GM12878 (cell line): ENCODE data around the gene ELL2.

Experiments used
- ATF2 ChIP-seq: IDR thresholded peaks from 2 replicates; pipeline ENCODE4 v1.6.1; 2012; ENCODE audit warnings: low read length, inconsistent platforms
- BHLHE40 ChIP-seq, 2 experiments: fragments of 450-650 bp in 1 of 2; IDR thresholded peaks; 2 replicates each; pipeline ENCODE4 v1.6.1; 2011 to 2017; ENCODE audit warnings: low read depth in 2 of 2, borderline replicate concordance in 1 of 2, improper control_type of control experiment in 1 of 2, low read length in 1 of 2, mild to moderate bottlenecking in 1 of 2
- CHD2 ChIP-seq: IDR thresholded peaks from 2 replicates; pipeline ENCODE4 v1.6.1; 2011; ENCODE audit warnings: low read depth, low read length, improper control_type of control experiment, borderline replicate concordance
- JUNB ChIP-seq: IDR thresholded peaks from 2 replicates; pipeline ENCODE4 v1.6.1; 2016; ENCODE audit warnings: antibody characterized with exemption, mild to moderate bottlenecking
- NRF1 ChIP-seq: conservative IDR thresholded peaks from 2 replicates; pipeline ENCODE4 v1.6.1; 2011; ENCODE audit warnings: mild to moderate bottlenecking, low read depth, low read length, improper control_type of control experiment
- POLR2AphosphoS5 ChIP-seq: IDR thresholded peaks from 2 replicates; pipeline ENCODE4 v1.6.1; 2011; ENCODE audit warnings: mild to moderate bottlenecking, low read length, inconsistent platforms
- SP1 ChIP-seq: IDR thresholded peaks from one replicate; pipeline ENCODE4 v1.6.1; 2011; ENCODE audit warnings: low read depth, low read length
- TCF12 ChIP-seq: IDR thresholded peaks from 2 replicates; pipeline ENCODE4 v1.6.1; 2011; ENCODE audit warnings: low read depth, mild to moderate bottlenecking, low read length
- USF1 ChIP-seq: IDR thresholded peaks from 2 replicates; pipeline ENCODE4 v1.6.1; 2011; ENCODE audit warnings: borderline replicate concordance, low read depth, mild to moderate bottlenecking, moderate library complexity, mixed read lengths, low read length; ENCODE audit not compliant: insufficient read depth; ENCODE audit errors: extremely low read length
- ZBED1 ChIP-seq: IDR thresholded peaks from 2 replicates; pipeline ENCODE4 v1.6.1; 2016; ENCODE audit warnings: borderline replicate concordance
- TF ChIP-seq, protein P1 (sequence below), 3 experiments: IDR thresholded peaks in 2 of 3; conservative IDR thresholded peaks in 1 of 3; 2 replicates each; pipeline ENCODE4 v1.5.1; 2011; ENCODE audit warnings: low read depth in 3 of 3, low read length in 3 of 3, mild to moderate bottlenecking in 3 of 3, control low read depth in 2 of 3, moderate library complexity in 2 of 3, inconsistent platforms in 1 of 3, mixed read lengths in 1 of 3; ENCODE audit not compliant: control insufficient read depth in 2 of 3, insufficient read depth in 1 of 3; ENCODE audit errors: extremely low read depth in 1 of 3

GRCh38 chr5:95940758-95941682, 20.6 kb downstream of the ELL2 start:
- TF ChIP-seq BHLHE40 (IDR thresholded peaks at IDR 0.05; ENCODE audit: borderline replicate concordance in 1 of 2, low read depth in 2 of 2, low read length in 1 of 2) (no peak), SP1 (no peak), USF1 (no peak), ZBED1 (no peak), POLR2AphosphoS5 (no peak), ATF2 (no peak), TCF12 (no peak), CHD2 (no peak), JUNB (no peak), NRF1 (no peak)
- TF ChIP-seq, protein P1, sequence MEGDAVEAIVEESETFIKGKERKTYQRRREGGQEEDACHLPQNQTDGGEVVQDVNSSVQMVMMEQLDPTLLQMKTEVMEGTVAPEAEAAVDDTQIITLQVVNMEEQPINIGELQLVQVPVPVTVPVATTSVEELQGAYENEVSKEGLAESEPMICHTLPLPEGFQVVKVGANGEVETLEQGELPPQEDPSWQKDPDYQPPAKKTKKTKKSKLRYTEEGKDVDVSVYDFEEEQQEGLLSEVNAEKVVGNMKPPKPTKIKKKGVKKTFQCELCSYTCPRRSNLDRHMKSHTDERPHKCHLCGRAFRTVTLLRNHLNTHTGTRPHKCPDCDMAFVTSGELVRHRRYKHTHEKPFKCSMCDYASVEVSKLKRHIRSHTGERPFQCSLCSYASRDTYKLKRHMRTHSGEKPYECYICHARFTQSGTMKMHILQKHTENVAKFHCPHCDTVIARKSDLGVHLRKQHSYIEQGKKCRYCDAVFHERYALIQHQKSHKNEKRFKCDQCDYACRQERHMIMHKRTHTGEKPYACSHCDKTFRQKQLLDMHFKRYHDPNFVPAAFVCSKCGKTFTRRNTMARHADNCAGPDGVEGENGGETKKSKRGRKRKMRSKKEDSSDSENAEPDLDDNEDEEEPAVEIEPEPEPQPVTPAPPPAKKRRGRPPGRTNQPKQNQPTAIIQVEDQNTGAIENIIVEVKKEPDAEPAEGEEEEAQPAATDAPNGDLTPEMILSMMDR (IDR thresholded peaks at IDR 0.05 in 2 of 3, conservative IDR thresholded peaks at IDR 0.05 in 1 of 3; ENCODE audit: control insufficient read depth in 2 of 3, extremely low read depth in 1 of 3, insufficient read depth in 1 of 3, low read depth in 3 of 3, low read length in 3 of 3), result no peak
